ENCODE results near the gene HSD17B1. TPM values are rescaled to one million over a fixed set of nuclear protein-coding genes. Genes with fewer than 3 reads are reported as not detected.

The HSD17B1 gene
- total and polyA plus RNA-seq, 2 of the 13 experiments (the other 11 are each of a cell fraction or from before 2014, with no cell fraction given), result 0.54 to 0.93 TPM

DNA sequence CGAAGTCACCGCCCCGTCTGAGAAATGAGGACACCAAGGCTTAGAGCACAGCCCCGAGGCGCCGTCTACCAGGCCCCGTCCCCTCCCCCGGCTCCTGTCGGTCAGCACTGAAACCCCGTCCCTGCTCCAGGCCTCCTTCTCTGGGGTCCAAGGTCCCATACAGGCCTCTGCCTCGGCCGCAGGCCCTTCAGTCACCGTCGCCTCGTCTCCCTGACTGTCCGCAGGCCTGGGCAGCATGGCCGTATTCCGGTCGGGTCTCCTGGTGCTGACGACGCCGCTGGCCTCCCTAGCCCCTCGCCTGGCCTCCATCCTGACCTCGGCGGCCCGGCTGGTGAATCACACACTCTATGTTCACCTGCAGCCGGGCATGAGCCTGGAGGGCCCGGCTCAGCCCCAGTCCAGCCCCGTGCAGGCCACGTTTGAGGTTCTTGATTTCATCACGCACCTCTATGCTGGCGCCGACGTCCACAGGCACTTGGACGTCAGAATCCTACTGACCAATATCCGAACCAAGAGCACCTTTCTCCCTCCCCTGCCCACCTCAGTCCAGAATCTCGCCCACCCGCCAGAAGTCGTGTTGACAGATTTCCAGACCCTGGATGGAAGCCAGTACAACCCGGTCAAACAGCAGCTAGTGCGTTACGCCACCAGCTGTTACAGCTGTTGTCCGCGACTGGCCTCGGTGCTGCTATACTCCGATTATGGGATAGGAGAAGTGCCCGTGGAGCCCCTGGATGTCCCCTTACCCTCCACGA, 9.8 kb downstream of the HSD17B1 start (continued):
- TF ChIP-seq, protein P1, sequence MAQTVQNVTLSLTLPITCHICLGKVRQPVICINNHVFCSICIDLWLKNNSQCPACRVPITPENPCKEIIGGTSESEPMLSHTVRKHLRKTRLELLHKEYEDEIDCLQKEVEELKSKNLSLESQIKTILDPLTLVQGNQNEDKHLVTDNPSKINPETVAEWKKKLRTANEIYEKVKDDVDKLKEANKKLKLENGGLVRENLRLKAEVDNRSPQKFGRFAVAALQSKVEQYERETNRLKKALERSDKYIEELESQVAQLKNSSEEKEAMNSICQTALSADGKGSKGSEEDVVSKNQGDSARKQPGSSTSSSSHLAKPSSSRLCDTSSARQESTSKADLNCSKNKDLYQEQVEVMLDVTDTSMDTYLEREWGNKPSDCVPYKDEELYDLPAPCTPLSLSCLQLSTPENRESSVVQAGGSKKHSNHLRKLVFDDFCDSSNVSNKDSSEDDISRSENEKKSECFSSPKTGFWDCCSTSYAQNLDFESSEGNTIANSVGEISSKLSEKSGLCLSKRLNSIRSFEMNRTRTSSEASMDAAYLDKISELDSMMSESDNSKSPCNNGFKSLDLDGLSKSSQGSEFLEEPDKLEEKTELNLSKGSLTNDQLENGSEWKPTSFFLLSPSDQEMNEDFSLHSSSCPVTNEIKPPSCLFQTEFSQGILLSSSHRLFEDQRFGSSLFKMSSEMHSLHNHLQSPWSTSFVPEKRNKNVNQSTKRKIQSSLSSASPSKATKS (CRISPR knock-in tag; IDR thresholded peaks at IDR 0.05), result 0 out of 2 replicates have a peak, but pooled peaks have one; percentile 78
- peak; percentile 9; the same call in 1 of the 2 replicates for TF ChIP-seq MATR3 (CRISPR knock-in tag; IDR thresholded peaks at IDR 0.05)
- TF ChIP-seq HNRNPUL1 (IDR thresholded peaks at IDR 0.05; ENCODE audit: low read depth, low read length), result no peak
- peak; percentile 57; the same call in 1 of the 2 replicates for TF ChIP-seq PRMT3 (CRISPR knock-in tag; IDR thresholded peaks at IDR 0.05; ENCODE audit: borderline replicate concordance, low read depth)
- peak; percentile 10; the same call in 1 of the 2 replicates for TF ChIP-seq SALL1 (CRISPR knock-in tag; IDR thresholded peaks at IDR 0.05)
- no peak for TF ChIP-seq ZMYM4 (CRISPR knock-in tag; IDR thresholded peaks at IDR 0.05)
- TF ChIP-seq REL (CRISPR knock-in tag; conservative IDR thresholded peaks at IDR 0.05), result 0 out of 2 replicates have a peak, but pooled peaks have one; percentile 26
- TF ChIP-seq, protein P2, sequence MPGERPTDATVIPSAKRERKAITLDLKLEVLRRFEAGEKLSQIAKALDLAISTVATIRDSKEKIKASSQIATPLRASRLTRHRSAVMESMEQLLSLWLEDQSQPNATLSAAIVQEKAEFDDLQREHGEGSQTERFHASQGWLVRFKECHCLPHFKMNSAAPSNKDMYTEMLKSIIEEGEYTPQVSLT (CRISPR knock-in tag; IDR thresholded peaks at IDR 0.05; ENCODE audit: borderline replicate concordance, low read depth), result no peak
- TF ChIP-seq JDP2 (CRISPR knock-in tag; IDR thresholded peaks at IDR 0.05; ENCODE audit: borderline replicate concordance), result no peak
- no peak for TF ChIP-seq XRCC5 (optimal IDR thresholded peaks at IDR 0.05; ENCODE audit: low read length)
- TF ChIP-seq RAD21 (CRISPR knock-in tag; IDR thresholded peaks at IDR 0.05), result no peak; the same call in 1 of the 2 replicates
- TF ChIP-seq, protein P3, sequence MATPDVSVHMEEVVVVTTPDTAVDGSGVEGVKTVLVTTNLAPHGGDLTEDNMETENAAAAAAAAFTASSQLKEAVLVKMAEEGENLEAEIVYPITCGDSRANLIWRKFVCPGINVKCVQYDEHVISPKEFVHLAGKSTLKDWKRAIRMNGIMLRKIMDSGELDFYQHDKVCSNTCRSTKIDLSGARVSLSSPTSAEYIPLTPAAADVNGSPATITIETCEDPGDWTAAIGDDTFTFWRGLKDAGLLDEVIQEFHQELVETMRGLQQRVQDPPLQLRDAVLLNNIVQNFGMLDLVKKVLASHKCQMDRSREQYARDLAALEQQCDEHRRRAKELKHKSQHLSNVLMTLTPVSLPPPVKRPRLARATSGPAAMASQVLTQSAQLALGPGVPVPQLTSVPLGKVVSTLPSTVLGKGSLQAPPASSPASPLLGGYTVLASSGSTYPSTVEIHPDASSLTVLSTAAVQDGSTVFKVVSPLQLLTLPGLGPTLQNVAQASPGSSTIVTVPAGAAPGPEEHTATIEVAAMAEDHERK (CRISPR knock-in tag; IDR thresholded peaks at IDR 0.05; ENCODE audit: low read depth), result no peak
- peak; percentile 61; the same call in 1 of the 2 replicates for TF ChIP-seq MTF1 (CRISPR knock-in tag; IDR thresholded peaks at IDR 0.05)
- TF ChIP-seq, protein P4, sequence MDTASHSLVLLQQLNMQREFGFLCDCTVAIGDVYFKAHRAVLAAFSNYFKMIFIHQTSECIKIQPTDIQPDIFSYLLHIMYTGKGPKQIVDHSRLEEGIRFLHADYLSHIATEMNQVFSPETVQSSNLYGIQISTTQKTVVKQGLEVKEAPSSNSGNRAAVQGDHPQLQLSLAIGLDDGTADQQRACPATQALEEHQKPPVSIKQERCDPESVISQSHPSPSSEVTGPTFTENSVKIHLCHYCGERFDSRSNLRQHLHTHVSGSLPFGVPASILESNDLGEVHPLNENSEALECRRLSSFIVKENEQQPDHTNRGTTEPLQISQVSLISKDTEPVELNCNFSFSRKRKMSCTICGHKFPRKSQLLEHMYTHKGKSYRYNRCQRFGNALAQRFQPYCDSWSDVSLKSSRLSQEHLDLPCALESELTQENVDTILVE (CRISPR knock-in tag; IDR thresholded peaks at IDR 0.05), result no peak; the same call in 1 of the 2 replicates
- TF ChIP-seq ZNF768 (CRISPR knock-in tag; IDR thresholded peaks at IDR 0.05), result no peak
- no peak for TF ChIP-seq ZNF766 (CRISPR knock-in tag; IDR thresholded peaks at IDR 0.05; ENCODE audit: borderline replicate concordance)
- TF ChIP-seq MTA1 (CRISPR knock-in tag; IDR thresholded peaks at IDR 0.05; ENCODE audit: borderline replicate concordance), result no peak
- TF ChIP-seq ZNF253 (CRISPR knock-in tag; IDR thresholded peaks at IDR 0.05; ENCODE audit: borderline replicate concordance), result peak; percentile 76; the same call in 1 of the 2 replicates
- peak; percentile 3; the same call in 1 of the 2 replicates for TF ChIP-seq NFKBIZ (CRISPR knock-in tag; IDR thresholded peaks at IDR 0.05)
- TF ChIP-seq DPF2 (CRISPR knock-in tag; IDR thresholded peaks at IDR 0.05; ENCODE audit: borderline replicate concordance, low read depth), result no peak
- peak; percentile 22; the same call in 1 of the 2 replicates for TF ChIP-seq SAFB2 (CRISPR knock-in tag; IDR thresholded peaks at IDR 0.05; ENCODE audit: borderline replicate concordance, low read depth)
- TF ChIP-seq ZNF678 (CRISPR knock-in tag; IDR thresholded peaks at IDR 0.05), result peak; percentile 96
- TF ChIP-seq ZNF547 (CRISPR knock-in tag; IDR thresholded peaks at IDR 0.05), result peak; percentile 45; the same call in 1 of the 2 replicates
- peak; percentile 21; the same call in 1 of the 2 replicates for TF ChIP-seq BRCA1 (CRISPR knock-in tag; IDR thresholded peaks at IDR 0.05)
- no peak; the same call in 1 of the 2 replicates for TF ChIP-seq ZNF296 (CRISPR knock-in tag; conservative IDR thresholded peaks at IDR 0.05)
